ENCODE measurements around the gene CDH5.

DNA sequence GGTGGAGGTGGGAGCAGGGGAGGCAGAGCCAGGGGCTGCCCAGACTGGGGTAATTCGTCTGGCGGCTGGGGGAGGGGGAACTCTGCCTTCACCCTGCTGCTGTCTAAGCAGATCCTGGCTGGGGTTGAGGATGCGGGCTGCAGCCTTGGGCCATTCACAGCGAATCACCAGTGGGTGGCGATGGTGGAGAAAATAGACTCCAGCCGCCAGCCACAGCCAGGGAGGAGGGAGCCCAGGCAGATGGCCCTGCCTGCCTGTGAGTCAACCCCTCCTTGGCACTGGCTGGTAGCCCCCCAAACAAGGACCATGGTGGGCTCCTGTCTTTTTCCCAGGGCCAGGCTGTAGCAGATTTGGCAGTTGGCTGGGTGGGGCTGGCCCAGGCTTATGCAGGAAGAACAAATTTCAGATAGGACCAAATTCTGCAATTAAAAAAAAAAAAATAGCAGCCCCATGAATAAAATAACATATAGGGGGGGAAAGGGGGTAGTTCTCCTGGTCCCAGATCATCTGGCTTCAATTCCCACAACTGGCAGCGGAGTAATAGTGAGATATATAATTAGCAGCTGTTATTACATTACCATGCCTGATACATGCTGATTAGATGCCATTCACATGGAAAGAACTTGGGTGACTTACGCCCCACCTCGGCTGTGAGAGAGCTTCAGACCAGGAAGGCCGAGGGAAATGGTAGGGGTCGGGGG is 41.5 kb upstream of the CDH5 start:
- TF ChIP-seq, protein P1, sequence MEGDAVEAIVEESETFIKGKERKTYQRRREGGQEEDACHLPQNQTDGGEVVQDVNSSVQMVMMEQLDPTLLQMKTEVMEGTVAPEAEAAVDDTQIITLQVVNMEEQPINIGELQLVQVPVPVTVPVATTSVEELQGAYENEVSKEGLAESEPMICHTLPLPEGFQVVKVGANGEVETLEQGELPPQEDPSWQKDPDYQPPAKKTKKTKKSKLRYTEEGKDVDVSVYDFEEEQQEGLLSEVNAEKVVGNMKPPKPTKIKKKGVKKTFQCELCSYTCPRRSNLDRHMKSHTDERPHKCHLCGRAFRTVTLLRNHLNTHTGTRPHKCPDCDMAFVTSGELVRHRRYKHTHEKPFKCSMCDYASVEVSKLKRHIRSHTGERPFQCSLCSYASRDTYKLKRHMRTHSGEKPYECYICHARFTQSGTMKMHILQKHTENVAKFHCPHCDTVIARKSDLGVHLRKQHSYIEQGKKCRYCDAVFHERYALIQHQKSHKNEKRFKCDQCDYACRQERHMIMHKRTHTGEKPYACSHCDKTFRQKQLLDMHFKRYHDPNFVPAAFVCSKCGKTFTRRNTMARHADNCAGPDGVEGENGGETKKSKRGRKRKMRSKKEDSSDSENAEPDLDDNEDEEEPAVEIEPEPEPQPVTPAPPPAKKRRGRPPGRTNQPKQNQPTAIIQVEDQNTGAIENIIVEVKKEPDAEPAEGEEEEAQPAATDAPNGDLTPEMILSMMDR (IDR thresholded peaks at IDR 0.05): no peak
- no peak for TF ChIP-seq POLR2A (IDR thresholded peaks at IDR 0.05)

Data from body of pancreas (tissue), 4 donors.